SH-SY5Y (cell line): ENCODE measurements around the gene NOD1.

Experiments used
- GATA2 ChIP-seq: IDR thresholded peaks from 2 replicates; pipeline ENCODE4 v1.6.1; 2011; ENCODE audit warnings: mild to moderate bottlenecking, low read depth, low read length
- GATA3 ChIP-seq: IDR thresholded peaks from 2 replicates; pipeline ENCODE4 v1.6.1; 2011; ENCODE audit warnings: low read depth, mild to moderate bottlenecking, low read length, moderate library complexity

GRCh38 chr7:30412782-30413504 is 65.6 kb downstream of the NOD1 start:
- TF ChIP-seq GATA3 (no peak), GATA2 (no peak)
